Activated CD4-positive, alpha-beta T cell treated with anti-CD3 and anti-CD28 coated beads, Interleukin-2, amount 10 ng/mL, durations not matched to agents 7 days and 5 days (primary cell): ENCODE measurements around the gene TMEM45B. TPM values are rescaled to one million over a fixed set of nuclear protein-coding genes. Genes with fewer than 3 reads are reported as not detected.
"Not testable (repeated sequence)": the region's sequence is repeated elsewhere in the genome, so short reads cannot be mapped to it uniquely, and the experiment has no call there.

Experiments used
- CTCF ChIA-PET: fragments of 350-600 bp; sonication (Branson Sonifier 250); formaldehyde crosslinking; loops from one replicate; lab custom pipeline; 2021; ENCODE audit warnings: antibody characterized with exemption; lab: Charles Lee
- POLR2A ChIA-PET: fragments of 350-600 bp; sonication (Branson Sonifier 250); formaldehyde crosslinking; loops from one replicate; lab custom pipeline; 2021; ENCODE audit warnings: antibody characterized with exemption; lab: Charles Lee
- DNase-seq: peaks from one replicate; pipeline ENCODE4 v3.0.0-alpha.2; 2020
- H3K27ac Mint-ChIP-seq: one replicate; pipeline ENCODE4 v1.8.0; 2021; ENCODE audit warnings: mild to moderate bottlenecking, moderate library complexity, mixed read lengths
- H3K27me3 Mint-ChIP-seq: one replicate; pipeline ENCODE4 v1.8.0; 2021; ENCODE audit warnings: mixed read lengths
- H3K36me3 Mint-ChIP-seq: one replicate; pipeline ENCODE4 v1.8.0; 2021; ENCODE audit warnings: low read depth, mixed read lengths
- H3K4me1 Mint-ChIP-seq: one replicate; pipeline ENCODE4 v1.8.0; 2021; ENCODE audit warnings: mixed read lengths
- H3K4me3 Mint-ChIP-seq: one replicate; pipeline ENCODE4 v1.8.0; 2021; ENCODE audit warnings: mild to moderate bottlenecking, moderate library complexity, mixed read lengths
- H3K9me3 Mint-ChIP-seq: one replicate; pipeline ENCODE4 v1.8.0; 2021; ENCODE audit warnings: mixed read lengths
- total RNA-seq, 2 experiments: library from RNA; stranded (reverse); gene quantifications; one replicate each; pipeline ENCODE4 v1.2.3, GENCODE V29; 2021

The TMEM45B gene
- under 1 TPM; 0.84 to 0.94 TPM for total RNA-seq

DNA sequence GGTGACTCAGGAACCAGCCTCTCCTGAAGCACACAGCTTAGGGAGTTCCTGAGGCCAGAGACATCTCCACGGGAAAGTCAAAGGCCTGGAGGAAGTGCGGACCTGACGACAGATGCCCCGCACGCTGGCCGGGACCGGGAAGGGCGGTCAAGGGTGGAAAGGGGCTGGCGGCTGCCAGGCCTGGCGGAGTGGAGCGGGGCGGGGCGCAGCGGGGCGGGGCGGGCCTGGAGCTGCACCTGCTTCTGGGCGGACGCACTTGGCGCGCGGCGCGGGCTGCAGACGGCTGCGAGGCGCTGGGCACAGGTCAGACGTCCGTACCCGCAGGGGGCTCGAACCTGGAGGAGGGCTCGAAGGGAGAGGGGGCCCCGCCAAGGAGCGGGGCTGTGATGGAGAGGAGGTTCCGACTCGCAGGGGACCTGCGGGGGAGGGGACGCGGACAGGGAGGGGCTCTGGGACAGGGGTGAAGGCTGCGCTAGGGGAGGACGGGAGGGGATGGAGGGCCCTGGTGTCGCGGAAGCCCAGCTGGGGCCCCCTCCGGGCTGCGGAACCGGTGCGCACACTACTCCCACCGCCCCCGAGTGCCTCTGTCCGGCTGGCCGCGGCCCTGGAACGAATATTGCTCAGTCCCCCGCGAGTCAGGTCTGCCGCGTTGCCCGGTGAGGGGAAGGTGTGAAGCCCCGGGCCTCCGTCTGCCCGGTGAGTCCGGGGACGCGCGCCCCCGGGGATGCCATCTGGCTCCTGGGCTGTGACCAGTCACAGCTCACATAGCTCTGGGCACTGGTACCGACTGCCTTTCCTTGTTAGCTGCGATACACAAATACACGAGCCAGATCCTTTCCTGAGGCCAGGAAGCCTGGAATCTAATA, at the start of gene TMEM45B:
TMEM45B (plus strand) TSS at position 253 of the 866 bp plus-strand sequence. CDS start 36,635 bp downstream, outside the sequence.
- Mint-ChIP-seq H3K4me1 (peaks cover 43% of the 10 kb centered on the region), H3K4me3 (peak within 1 kb of the TSS; percentile 69), H3K9me3 (peaks cover 21% of the 10 kb centered on the region), H3K27ac (peak within 1 kb of the TSS; percentile 88), H3K36me3 (peaks cover 6% of the 10 kb centered on the region), H3K27me3 (peaks cover 75% of the 10 kb centered on the region)
- no peak for DNase-seq
- POLR2A ChIA-PET: no interaction called here
- CTCF ChIA-PET: no interaction called here

DNA sequence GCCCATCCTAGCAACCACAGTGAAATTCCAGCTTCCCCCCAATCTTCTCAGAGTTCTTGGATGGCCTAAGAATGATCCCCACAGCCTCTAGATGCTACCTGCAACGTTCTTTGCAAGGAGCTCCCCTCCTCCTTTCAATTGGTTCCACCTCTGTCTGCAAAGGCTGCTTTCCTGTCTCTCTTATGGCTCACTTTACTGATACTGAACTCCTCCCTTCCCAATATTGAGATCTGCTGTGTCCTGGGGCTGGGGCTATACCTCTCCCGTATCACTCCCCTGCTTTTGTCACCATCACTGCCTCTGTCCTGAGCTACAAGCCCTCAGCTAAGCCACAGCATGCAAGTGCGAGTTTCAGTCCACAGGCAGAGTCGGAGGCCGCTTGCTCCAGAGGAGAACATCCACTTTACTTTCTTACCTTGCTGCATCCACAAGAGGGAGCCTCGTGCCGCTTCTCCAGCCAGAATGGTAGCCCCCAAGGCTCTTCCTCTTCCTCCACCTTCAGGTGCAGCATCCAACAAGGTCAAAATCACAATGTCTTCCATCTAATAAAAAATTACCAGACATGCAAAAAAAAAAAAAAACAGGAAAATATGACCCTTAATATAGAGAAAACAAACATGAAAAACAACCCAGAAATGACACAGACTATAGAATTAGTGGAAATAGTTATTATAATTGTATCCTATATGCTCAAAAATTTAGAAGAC, 48.6 kb upstream of the TMEM45B start:
- Mint-ChIP-seq H3K27ac (no peak overlapping the region), H3K27me3 (peaks cover 11% of the 10 kb centered on the region), H3K9me3 (peaks cover 7% of the 10 kb centered on the region), H3K36me3 (no peaks in the 10 kb centered on the region), H3K4me3 (no peak overlapping the region), H3K4me1 (peaks cover 2% of the 10 kb centered on the region)
- CTCF ChIA-PET: no interaction called here
- peak; percentile 40 for DNase-seq
- POLR2A ChIA-PET: no interaction called here

DNA sequence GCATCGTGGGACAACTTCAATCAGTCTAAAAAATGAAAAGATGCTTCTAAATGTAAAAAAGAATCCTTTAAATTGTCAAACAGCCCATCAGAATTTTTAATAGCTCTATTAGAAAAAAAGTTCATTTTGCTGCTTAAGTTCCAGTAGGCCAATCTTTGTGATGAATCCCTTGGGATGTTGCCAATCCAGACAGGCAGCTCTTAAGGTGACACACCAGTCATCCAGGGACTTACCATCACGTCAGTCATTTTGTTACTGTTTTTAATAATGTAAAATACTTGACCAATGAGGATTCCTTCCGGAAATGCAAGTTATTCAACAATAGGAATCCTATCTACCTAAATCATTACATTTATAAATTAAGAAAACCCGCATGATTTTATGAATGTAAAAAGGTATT, 47.8 kb upstream of the TMEM45B start:
- H3K27ac Mint-ChIP-seq: no peak overlapping the region
- peaks cover 2% of the 10 kb centered on the region for H3K4me1 Mint-ChIP-seq
- H3K9me3 Mint-ChIP-seq: peaks cover 7% of the 10 kb centered on the region
- H3K36me3 Mint-ChIP-seq: no peaks in the 10 kb centered on the region
- no peak for DNase-seq
- H3K4me3 Mint-ChIP-seq: no peak overlapping the region
- ChIA-PET CTCF (no interaction called here), POLR2A (no interaction called here)
- peaks cover 11% of the 10 kb centered on the region for H3K27me3 Mint-ChIP-seq

DNA sequence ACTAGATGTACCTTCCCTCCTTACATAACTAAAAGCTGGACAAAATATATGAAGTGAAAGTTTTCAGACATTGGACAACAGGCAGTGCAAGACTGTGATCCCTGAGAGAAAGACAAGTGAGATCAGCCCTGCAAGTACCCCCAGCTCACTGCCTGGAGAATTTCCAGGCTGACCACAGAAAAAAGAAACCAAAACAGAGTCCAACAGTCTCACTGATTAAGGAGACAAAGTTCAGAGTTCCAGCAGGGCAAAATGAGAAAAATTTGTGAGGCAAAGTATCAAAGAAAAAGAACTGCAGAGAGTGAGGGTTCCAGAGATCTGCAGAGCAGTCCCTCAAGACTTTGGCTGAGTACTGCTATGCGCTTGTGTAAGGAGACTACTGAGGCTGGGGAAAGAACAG, 47.3 kb upstream of the TMEM45B start:
- Mint-ChIP-seq H3K27me3 (peaks cover 11% of the 10 kb centered on the region), H3K4me1 (peaks cover 2% of the 10 kb centered on the region), H3K27ac (no peak overlapping the region), H3K36me3 (no peaks in the 10 kb centered on the region), H3K9me3 (peaks cover 7% of the 10 kb centered on the region), H3K4me3 (no peak overlapping the region)
- ChIA-PET POLR2A (no interaction called here), CTCF (no interaction called here)
- DNase-seq: no peak

DNA sequence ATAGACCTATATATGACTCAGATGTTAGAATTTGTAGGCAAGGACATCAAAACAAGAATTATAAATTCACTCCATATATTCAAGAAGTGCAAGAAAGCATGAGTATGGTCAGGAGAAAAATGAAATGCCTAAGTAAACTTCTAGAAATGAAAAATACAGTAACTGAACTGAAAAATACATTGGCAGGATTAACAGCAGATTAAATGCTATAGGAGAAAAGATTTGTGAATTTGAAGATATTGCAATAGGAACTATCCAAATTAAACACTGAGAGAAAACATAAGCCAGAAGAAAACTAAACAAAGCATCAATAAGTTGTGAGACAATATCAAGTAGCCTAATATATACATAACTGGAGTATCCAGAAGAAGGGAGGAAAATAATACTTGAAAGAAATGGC, 46.6 kb upstream of the TMEM45B start:
- no peak overlapping the region for H3K27ac Mint-ChIP-seq
- CTCF ChIA-PET: no interaction called here
- H3K27me3 Mint-ChIP-seq: peaks cover 13% of the 10 kb centered on the region
- H3K9me3 Mint-ChIP-seq: peaks cover 7% of the 10 kb centered on the region
- no peak for DNase-seq
- H3K4me3 Mint-ChIP-seq: no peak overlapping the region
- POLR2A ChIA-PET: no interaction called here
- H3K4me1 Mint-ChIP-seq: peaks cover 2% of the 10 kb centered on the region
- H3K36me3 Mint-ChIP-seq: no peaks in the 10 kb centered on the region

DNA sequence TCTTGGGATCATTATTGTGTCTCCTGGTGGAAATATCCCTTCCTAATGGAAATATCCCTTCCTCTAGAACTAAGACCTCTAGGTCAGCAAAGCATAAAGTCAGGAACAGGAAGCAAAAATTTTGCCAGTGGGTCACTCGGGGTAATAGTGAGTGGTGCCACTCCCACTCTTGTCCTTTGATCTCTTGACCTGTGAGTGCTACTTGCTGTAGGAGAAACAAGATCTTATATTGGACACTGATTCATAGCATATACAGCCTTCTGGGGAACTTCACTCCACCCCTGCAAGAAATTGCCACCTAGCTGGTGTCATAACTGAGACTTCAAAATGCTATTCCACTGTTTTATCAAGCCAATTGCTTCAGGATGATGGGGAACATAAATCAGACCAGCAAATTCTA, 44.7 kb upstream of the TMEM45B start:
- POLR2A ChIA-PET: no interaction called here
- H3K9me3 Mint-ChIP-seq: peaks cover 7% of the 10 kb centered on the region
- peaks cover 13% of the 10 kb centered on the region for H3K27me3 Mint-ChIP-seq
- CTCF ChIA-PET: no interaction called here
- no peak overlapping the region for H3K27ac Mint-ChIP-seq
- no peak for DNase-seq
- H3K4me3 Mint-ChIP-seq: no peak overlapping the region
- peaks cover 2% of the 10 kb centered on the region for H3K4me1 Mint-ChIP-seq
- H3K36me3 Mint-ChIP-seq: no peaks in the 10 kb centered on the region

DNA sequence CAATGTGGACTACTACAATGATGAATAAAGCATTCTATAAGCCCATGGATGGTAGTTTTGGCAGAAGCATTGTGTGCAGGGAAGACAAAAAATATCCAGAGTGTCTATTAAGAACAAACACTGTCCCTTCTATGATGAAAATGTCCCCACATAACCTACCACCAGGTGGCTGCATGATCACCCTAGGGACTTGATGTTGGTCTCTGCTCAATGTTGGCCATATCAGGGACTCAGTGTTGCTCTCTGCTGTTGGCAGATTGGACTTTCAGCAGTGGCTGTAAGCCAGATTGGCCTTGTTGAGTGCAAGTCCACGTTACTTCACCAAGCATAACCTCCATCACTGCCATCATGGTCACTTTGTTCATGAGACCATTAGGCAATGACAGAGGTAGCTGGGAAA, 44.2 kb upstream of the TMEM45B start:
- CTCF ChIA-PET, H3K4me1 Mint-ChIP-seq, H3K9me3 Mint-ChIP-seq, H3K27ac Mint-ChIP-seq, H3K4me3 Mint-ChIP-seq, H3K36me3 Mint-ChIP-seq, POLR2A ChIA-PET: not testable (repeated sequence)
- peaks cover 13% of the 10 kb centered on the region for H3K27me3 Mint-ChIP-seq
- DNase-seq: peak; percentile 12

DNA sequence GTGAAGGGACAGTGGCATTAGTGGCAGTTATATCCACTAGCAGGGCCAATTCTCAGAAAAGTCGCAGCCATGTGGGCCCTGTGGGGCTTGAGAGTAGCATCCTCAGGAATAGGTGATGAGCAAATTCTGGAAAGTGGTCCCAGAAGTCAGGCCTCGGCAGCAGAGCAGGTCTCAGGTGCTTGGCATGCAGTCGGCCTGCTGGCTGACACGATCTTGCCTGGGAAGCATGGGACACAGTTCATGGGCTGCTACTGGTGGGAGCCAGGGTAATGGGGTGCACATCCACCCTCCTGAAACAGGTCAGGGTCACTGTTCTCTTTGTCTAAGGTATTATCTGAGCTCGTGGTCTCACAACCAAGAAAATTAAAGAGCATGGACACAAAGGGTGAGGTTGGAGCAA, 36.8 kb upstream of the TMEM45B start:
- Mint-ChIP-seq H3K27ac (no peak overlapping the region), H3K27me3 (peaks cover 2% of the 10 kb centered on the region), H3K36me3 (no peaks in the 10 kb centered on the region), H3K4me3 (no peak overlapping the region), H3K4me1 (no peaks in the 10 kb centered on the region), H3K9me3 (no peaks in the 10 kb centered on the region)
- no peak for DNase-seq
- ChIA-PET POLR2A (no interaction called here), CTCF (interaction anchor here (1.4 kb wide), 1 partner anchor 21 kb away, joined by 3 read pairs; no protein-coding TSS in a partner anchor)

DNA sequence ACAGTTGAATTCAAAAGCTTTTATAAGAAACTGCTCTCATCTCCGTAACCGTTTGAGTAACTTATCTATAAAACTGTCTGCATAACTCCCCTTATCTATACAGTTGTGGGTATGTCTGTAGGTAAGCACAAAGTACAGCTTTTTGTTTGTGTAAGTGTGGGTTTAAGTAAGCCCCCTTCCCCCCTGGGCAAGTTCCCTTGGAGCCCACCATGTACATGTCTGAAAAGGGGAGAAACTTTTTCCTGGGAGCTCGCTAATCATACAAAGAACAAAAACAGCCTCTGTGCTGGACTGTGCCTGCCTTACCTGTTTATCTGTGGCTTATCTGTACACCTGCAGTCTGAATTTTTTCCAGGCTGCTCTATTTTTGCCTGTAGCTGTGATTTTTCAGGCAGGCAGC, 36.3 kb upstream of the TMEM45B start:
- H3K4me1 Mint-ChIP-seq: no peaks in the 10 kb centered on the region
- no peak for DNase-seq
- CTCF ChIA-PET: interaction anchor here (1.4 kb wide), 1 partner anchor 20 kb away, joined by 3 read pairs; no protein-coding TSS in a partner anchor
- no peak overlapping the region for H3K4me3 Mint-ChIP-seq
- H3K9me3 Mint-ChIP-seq: no peaks in the 10 kb centered on the region
- H3K27ac Mint-ChIP-seq: no peak overlapping the region
- no peaks in the 10 kb centered on the region for H3K36me3 Mint-ChIP-seq
- no peaks in the 10 kb centered on the region for H3K27me3 Mint-ChIP-seq
- POLR2A ChIA-PET: no interaction called here

DNA sequence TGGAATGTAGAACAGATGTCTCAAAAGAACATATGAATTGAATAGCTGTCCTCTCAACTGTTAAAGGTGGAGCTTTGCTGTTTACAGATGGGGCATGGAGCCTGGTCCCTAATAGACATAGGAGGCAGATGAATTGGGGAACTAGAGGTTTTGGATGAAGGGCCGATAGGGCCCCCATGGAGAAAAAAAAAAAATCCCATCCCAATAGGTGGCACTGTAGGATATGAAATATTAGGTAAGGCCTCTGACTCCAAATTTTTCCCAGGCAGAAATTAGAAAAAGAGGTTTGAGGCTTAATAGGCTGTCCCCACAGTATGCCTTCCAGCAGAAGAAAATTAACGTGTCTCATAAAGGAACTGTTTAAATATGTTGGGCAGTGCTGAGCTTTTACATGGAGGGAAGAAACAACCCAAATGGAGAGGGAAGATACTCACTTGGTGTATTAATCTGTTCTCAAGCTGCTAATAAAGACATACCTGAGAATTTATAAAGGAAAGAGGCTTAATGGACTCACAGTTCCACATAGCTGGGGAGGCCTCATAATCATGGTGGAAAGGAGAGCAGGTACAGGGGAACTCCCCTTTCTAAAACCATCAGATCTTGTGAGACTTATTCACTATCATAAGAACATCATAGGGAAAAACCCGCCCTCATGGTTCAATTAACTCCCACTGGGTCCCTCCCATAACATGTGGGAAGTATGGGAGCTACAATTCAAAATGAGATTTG, 30.1 kb upstream of the TMEM45B start:
- DNase-seq: no peak
- CTCF ChIA-PET: no interaction called here
- no peaks in the 10 kb centered on the region for H3K36me3 Mint-ChIP-seq
- POLR2A ChIA-PET: no interaction called here
- no peak overlapping the region for H3K27ac Mint-ChIP-seq
- H3K27me3 Mint-ChIP-seq: peaks cover 3% of the 10 kb centered on the region
- peaks cover 9% of the 10 kb centered on the region for H3K4me1 Mint-ChIP-seq
- H3K9me3 Mint-ChIP-seq: no peaks in the 10 kb centered on the region
- H3K4me3 Mint-ChIP-seq: no peak overlapping the region

DNA sequence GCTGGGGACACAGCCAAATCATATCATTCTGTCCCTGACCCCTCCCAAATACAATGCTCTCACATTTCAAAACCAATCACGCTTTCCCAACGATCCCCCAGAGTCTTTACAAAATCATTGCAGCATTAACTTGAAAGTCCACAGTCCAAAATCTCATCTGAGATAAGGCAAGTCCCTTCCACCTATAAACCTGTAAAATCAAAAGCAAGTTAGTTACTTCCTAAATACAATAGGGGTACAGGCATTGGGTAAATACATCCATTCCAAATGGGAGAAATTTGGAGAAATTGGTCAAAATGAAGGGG, 29.6 kb upstream of the TMEM45B start:
- H3K4me1 Mint-ChIP-seq, H3K4me3 Mint-ChIP-seq, CTCF ChIA-PET, POLR2A ChIA-PET, H3K9me3 Mint-ChIP-seq, H3K27me3 Mint-ChIP-seq, DNase-seq, H3K36me3 Mint-ChIP-seq, H3K27ac Mint-ChIP-seq: not testable (repeated sequence)

DNA sequence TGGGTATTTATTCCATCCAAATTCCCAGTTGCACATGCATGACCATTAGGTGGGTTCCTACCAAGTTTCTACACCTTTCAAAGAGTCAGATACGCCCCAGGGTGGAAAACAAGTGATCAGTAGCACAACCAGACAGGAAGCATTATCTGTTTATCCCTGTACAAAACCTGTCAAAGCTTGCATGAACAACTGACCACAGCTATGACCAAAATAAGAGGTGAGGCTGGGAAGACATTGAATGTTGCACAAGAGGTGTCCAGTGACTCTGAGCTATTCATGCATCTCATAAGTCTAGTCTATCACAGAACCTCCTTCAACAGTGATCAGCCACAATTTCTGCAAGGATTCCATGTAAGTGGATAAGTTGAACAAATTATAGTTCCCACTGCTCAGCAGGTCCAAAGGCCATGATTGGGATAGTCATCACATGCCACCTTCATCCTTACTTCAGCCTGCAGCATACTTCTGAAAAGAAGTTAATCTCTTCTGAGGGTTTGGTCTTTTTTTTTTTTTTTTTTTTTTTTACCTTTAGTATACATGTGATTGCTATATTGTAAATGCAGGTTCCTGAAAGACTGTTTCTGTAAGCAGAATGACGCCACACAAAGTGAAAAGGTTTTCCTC, 28.0 kb upstream of the TMEM45B start:
- H3K4me3 Mint-ChIP-seq: no peak overlapping the region
- no peaks in the 10 kb centered on the region for H3K9me3 Mint-ChIP-seq
- POLR2A ChIA-PET: no interaction called here
- no peak for DNase-seq
- peaks cover 9% of the 10 kb centered on the region for H3K4me1 Mint-ChIP-seq
- CTCF ChIA-PET: interaction anchor here (0.7 kb wide), 1 partner anchor 647 kb away, joined by 3 read pairs; no protein-coding TSS in a partner anchor
- no peak overlapping the region for H3K27ac Mint-ChIP-seq
- no peaks in the 10 kb centered on the region for H3K36me3 Mint-ChIP-seq
- H3K27me3 Mint-ChIP-seq: peaks cover 9% of the 10 kb centered on the region
